Right lobe of liver (tissue), 6 donors: ENCODE measurements around the gene PDE1C. TPM values are rescaled to one million over a fixed set of nuclear protein-coding genes. Genes with fewer than 3 reads are reported as not detected.

Experiments
- ATAC-seq, 4 donors: fragments of 200-7000 bp; cut with Tn5 transposase; one replicate each; pipeline ENCODE4 v1.9.1; 2020; ENCODE audit warnings: mild to moderate bottlenecking in 4 of 4, moderate library complexity in 4 of 4
- DNase-seq, 3 donors: peaks; one replicate each; pipeline ENCODE4 v3.0.0-alpha.2; 2020
- H3K27ac ChIP-seq, 3 donors: fragments of 200-600 bp; one replicate each; pipeline ENCODE4 v1.8.0; 2022
- H3K27me3 ChIP-seq, 2 donors: fragments of 200-600 bp; one replicate each; pipeline ENCODE4 v1.8.0; 2022
- H3K36me3 ChIP-seq, 4 donors: fragments of 200-600 bp; sonication (generic) in 1 of 4; one replicate each; pipeline versions ENCODE4 v1.5.1 to v1.8.0; 2017 to 2022; ENCODE audit warnings: control low read depth in 1 of 4
- H3K4me1 ChIP-seq, 4 donors: fragments of 200-600 bp; sonication (generic) in 1 of 4; one replicate each; pipeline versions ENCODE4 v1.5.1 to v1.8.0; 2017 to 2022; ENCODE audit warnings: control low read depth in 1 of 4
- H3K4me3 ChIP-seq, 3 donors: fragments of 200-600 bp; one replicate each; pipeline ENCODE4 v1.8.0; 2022
- H3K9me3 ChIP-seq, 4 donors: fragments of 200-600 bp; sonication (generic) in 1 of 4; one replicate each; pipeline versions ENCODE4 v1.5.1 to v1.8.0; 2017 to 2022; ENCODE audit warnings: control low read depth in 1 of 4
- CTCF ChIP-seq, 4 donors: fragments of 200-600 bp in 3 of 4; fragments of 450-650 bp in 1 of 4; IDR thresholded peaks; one replicate each; pipeline versions ENCODE4 v1.5.1 to v1.8.0; 2016 to 2022; ENCODE audit warnings: antibody characterized with exemption in 4 of 4, mild to moderate bottlenecking in 2 of 4
- POLR2A ChIP-seq: fragments of 450-650 bp; IDR thresholded peaks from one replicate; pipeline ENCODE4 v1.6.1; 2017; ENCODE audit warnings: antibody characterized with exemption, mild to moderate bottlenecking
- WGBS: methylation state at CpG from one replicate; pipeline ENCODE4 v1.1.6; 2018; ENCODE audit warnings: low coverage, low lambda C conversion rate; ENCODE audit not compliant: insufficient coverage; ENCODE audit errors: missing lambda C conversion rate; 5-methylcytosine and 5-hydroxymethylcytosine counted together
- intact Hi-C, 2 donors: fragments of 100-400 bp; cut with DNase I; formaldehyde crosslinking; loops; one replicate each; pipeline versions ENCODE4 v1.11.2 to v1.14.1; 2022
- total RNA-seq, 6 experiments: library from RNA; depleted of rRNA in 2 of 6; stranded (reverse); fragments of >200 nt in 2 of 6; fragmentation: NEBNext Ultra II Directional in 3 of 6; extraction: Animal tissue kit (Norgen Biotek cat#: 25700) in 3 of 6; gene quantifications; one replicate each; pipeline versions ENCODE4 v1.1.0 to v1.2.4, GENCODE V29; 2016 to 2023
- donor health status: DM: no; HTN: yes; CAD: no.
- donor health status: DM: no; HTN: no; CAD: no.
- donor health status: DM: no; HTN: no; CAD: no.
- donor health status: DM: no; HTN: yes; CAD: no.
- donor health status: DM: no; HTN: yes; CAD: no.

PDE1C gene
- total RNA-seq, 6 experiments from 2014 or later, result 0.02 TPM; not detected in 5

GRCh38 chr7:31919678-31920369, 150.4 kb downstream of the PDE1C start:
- ATAC-seq (peak in 1 of 4 donors; percentile 18), DNase-seq (no peak)
- no peak overlapping the region for H3K4me3 ChIP-seq
- H3K27ac ChIP-seq, result no peak overlapping the region
- H3K4me1 ChIP-seq, result no peaks in the 10 kb centered on the region
- intact Hi-C loops, result no loop called here
- H3K9me3 ChIP-seq, result no peaks in the 10 kb centered on the region
- H3K27me3 ChIP-seq, result no peaks in the 10 kb centered on the region
- WGBS, result 13% methylated on average over 1 of the region's 3 CpGs
- H3K36me3 ChIP-seq, result no peaks in the 10 kb centered on the region
- TF ChIP-seq POLR2A (no peak), CTCF (IDR thresholded peaks at IDR 0.05) (no peak)

- DNase-seq, result no peak
- Histone ChIP-seq H3K4me1 (no peaks in the 10 kb centered on the region), H3K27me3 (no peaks in the 10 kb centered on the region), H3K9me3 (no peaks in the 10 kb centered on the region), H3K4me3 (no peak overlapping the region), H3K27ac (no peak overlapping the region), H3K36me3 (no peaks in the 10 kb centered on the region)
- WGBS, result 39% methylated on average over 7 of the region's 7 CpGs
- ATAC-seq, result no peak
- intact Hi-C loops, result no loop called here
- TF ChIP-seq CTCF (IDR thresholded peaks at IDR 0.05) (no peak), POLR2A (no peak)
Observed at GRCh38 chr7:31918706-31919393, 151.4 kb downstream of the PDE1C start.

GRCh38 chr7:31917256-31917655, 153.0 kb downstream of the PDE1C start:
- no peak for DNase-seq

GRCh38 chr7:31910191-31910590, 160.0 kb downstream of the PDE1C start:
- ATAC-seq (no peak), DNase-seq (no peak)
- TF ChIP-seq POLR2A (no peak), CTCF (IDR thresholded peaks at IDR 0.05) (no peak)
- Histone ChIP-seq H3K4me3 (no peak overlapping the region), H3K27ac (no peak overlapping the region), H3K9me3 (no peaks in the 10 kb centered on the region), H3K4me1 (no peaks in the 10 kb centered on the region), H3K27me3 (no peaks in the 10 kb centered on the region), H3K36me3 (no peaks in the 10 kb centered on the region)
- 22% methylated on average over 1 of the region's 1 CpG for WGBS
- intact Hi-C loops, result no loop called here

More at GRCh38 chr7:31917256-31917655, 153.0 kb downstream of the PDE1C start:
- Histone ChIP-seq H3K4me1 (no peaks in the 10 kb centered on the region), H3K36me3 (no peaks in the 10 kb centered on the region), H3K9me3 (no peaks in the 10 kb centered on the region), H3K27me3 (no peaks in the 10 kb centered on the region), H3K4me3 (no peak overlapping the region), H3K27ac (no peak overlapping the region)
- TF ChIP-seq CTCF (IDR thresholded peaks at IDR 0.05), result no peak
- no peak for TF ChIP-seq POLR2A
- WGBS, result 31% methylated on average over 2 of the region's 2 CpGs
- intact Hi-C loops, result no loop called here
- no peak for ATAC-seq
